COLO829 (cell line): ENCODE measurements around the gene XRCC3.

ENCODE experiments used
- DNase-seq: peaks from one replicate; pipeline ENCODE4 v3.0.0; 2012; ENCODE audit warnings: low spot score

The XRCC3 gene

DNA sequence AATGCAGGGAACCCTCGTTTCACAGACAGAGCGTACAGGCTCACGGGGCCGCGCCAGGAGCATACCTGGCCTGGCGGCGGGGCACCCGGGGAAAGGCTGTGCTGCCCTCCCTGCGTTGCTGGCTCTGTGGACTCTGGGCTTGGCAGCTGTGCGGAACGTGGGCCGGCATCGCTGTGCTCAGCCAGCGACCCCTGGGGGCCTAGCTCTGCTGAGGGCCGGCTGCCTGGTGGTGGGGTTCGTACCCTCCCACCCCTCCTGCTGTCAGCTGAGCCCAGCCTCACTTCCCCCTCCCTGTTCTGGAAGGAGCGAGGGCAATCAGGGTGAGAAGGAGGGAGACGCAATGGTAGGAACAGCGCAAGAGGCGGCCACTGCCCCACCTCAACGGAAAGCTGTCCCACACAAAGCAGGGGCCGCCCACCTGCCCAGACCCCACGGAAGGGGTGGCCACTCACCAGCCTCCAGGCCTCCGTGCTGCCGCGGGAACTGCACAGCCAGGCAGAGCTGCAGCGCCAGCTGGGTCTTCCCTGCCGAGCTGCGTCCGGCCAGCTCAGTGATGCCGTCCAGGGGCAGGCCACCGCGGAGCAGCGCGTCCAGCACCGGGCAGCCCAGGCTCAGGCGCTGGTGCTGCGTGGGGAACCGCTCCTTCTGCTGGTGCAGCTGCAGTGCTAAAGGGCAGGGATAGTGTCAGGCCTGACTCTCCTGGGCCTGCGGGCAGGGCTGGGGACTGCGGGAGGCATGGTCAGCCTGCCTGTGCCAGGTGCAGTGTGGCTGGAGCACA, 8.5 kb downstream of the XRCC3 start:
- DNase-seq: no peak

DNA sequence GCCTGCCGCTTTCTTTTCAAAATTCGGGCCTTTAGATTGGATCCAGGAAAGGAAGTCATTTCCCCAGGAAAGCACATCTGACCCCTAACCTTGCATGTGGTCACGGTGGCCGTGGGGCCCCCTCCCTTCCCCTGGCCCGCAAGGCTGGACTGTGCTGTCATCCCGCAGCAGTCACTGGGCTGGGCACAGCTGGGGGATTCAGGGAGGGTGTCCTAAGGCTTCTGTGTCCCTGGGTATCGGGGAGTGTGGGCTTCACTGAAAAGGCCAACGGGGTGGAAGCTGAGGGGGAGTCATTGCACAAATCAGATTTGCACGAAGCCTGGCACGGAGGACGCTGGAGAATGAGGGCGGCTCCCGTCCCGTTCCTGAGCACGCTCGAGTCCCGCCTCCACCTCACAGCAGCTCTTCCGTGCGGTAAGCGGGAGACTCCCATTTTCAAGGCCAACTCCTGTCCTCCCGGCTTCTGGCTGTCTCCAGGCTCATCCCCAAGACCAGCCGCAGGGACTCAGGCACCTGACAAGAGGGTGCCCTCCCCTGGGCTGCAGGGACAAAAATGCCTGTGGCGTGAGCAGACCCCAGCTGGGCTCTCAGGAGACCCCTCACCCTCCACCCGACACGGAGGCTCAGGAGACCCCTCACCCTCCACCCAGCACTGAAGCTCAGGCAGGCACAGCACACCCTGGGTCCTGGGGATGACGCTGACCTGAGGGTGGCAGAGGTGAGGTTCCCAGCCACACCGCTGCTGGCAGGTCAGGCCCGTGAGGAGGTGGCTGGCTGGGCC, 9.6 kb downstream of the XRCC3 start:
- DNase-seq: no peak

DNA sequence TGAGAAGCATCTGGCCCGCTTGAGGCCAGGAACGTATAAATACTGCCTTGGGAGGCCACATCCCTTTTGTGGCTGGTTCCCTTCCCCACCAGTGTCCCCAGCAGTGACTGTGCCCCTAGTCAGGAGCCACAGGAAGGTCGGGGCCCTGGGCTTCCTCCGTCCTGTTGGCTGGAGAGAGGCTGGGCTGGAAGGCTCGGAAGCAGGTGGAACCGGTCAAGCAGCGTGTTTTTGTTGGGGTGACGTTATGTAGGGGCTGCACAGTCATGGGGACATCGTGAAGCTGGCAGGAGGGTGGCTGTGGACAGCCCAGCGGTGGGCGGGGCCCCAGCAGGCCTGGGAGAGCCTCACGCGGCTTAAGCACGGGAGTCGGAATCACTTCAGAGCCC, 10.1 kb downstream of the XRCC3 start:
- DNase-seq: no peak

DNA sequence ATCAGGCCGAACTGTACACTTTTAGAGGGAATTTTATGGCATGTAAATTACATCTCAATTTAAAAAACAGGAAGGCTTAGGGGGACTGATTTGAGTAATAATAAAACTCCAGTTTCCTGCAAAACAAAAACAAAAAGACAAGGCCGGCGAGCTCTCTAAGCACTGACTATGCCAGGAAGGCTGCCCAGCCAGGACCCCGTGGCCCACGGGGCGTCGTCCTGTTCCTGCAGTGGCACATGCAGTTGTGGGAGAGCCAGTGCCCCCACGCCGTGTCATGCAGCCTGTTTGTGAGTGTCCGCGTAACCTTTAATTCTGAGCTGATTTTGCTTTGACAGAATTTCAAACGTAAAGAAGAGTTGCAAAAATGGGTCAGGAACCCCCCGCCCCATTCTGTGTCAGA, 10.5 kb downstream of the XRCC3 start:
- DNase-seq: no peak

DNA sequence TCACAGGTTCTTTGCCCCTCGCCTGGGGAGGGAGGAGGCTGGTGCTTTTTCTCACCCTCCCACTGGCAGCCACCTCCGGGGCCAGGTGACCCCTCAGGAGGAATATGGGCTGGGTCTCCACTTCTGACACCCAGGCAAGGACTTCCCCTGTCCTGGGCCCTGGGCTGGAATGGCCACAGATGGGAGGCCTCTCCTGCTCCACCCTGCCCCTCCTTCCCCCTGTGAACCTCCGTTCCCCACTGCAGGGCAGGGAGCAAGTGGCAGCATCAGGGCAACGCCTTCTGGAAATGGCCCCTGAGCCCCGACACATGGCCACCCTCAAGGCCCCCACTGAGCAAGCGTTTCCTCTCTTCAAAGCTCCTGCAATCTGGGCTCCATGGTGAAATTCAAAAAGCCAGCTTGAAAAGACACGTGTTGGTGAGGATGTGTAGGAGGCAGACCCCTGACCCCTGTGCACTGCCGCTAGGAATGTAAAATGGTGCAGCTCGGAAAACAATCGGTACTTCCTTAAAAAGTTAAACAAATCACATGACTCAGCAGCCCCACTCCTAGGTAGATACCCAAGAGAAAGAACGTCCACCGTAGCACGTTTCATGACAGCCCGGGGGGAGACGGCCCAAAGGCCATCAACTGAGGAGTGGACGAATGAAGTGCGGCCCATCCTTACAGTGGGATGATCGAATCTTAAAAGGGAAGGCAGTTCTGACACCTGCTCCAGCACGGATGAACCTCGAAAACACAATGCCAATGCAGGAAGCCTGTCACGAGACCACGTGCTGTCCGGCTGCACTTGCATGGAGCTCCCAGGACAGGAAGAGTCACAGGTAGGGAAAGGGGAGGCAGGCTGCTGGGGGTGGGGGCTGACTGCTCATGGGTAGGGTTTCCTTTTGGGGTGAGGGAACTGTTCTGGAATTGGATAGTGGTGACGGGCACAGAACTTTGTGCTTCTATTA, 11.5 kb downstream of the XRCC3 start:
- no peak for DNase-seq

DNA sequence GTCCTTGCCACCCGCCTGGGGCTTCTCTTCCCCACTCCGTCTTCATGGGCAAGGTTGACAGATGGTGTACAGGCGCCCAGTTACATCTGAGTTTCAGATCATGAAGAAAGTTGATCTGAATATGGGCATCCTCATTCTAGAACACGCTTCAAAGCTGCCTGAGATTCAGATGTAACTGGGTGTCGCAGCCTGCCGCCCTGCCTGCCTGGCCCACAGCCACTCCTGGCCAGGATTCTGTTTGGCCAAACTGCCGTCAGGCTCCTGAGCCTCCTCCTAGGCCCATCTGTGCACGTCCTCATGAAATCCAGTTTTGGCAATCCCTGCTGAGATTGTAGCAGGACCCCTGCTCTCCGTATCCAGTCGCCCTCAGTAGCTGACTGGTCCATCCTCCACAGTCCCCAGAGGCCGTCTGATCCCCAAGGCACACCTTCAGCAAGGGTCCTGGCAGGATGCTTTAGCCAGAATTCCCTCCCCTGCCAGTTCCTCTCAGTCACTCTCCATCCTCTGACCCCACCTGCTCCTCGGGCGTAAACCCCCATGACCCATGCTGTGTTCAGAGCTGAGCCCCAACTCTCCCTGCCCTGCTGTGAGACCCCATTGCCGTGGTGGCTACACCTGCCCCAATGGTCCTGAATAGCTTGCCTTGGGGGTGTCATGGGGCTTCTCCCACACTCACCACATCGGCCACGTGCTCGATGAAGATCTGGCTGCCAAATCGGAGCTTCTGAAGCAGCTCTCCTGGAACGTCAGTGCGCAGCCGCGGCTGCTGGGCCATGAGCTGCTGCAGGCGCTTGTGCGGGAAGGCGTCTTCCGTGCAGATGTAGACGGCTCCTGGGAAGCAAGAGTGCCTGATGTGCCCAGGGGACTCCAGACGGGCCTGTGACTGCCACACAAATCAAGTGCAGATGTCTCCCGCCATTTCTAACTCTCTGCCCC, 12.5 kb downstream of the XRCC3 start:
- no peak for DNase-seq

DNA sequence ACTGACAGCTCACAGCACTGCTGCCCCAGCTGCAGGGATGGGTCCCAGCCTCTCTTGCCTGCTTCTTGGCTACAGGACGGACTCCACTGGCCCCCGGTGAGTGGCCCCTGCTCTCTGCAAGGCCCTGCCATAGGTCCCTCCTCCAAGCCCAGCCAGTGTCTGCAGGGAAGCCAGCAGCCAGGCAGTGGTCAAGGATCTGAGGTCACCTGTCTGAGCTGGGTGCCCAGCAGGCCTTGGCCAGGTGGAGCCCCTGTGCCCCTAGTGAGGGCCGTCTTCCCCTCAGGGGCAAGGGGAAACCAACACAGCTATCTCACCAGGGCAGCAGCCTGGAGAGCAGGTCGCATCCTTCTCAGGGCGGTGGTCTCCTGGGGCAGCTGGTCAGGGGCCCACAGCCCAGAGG, 13.2 kb downstream of the XRCC3 start:
- DNase-seq: no peak

DNA sequence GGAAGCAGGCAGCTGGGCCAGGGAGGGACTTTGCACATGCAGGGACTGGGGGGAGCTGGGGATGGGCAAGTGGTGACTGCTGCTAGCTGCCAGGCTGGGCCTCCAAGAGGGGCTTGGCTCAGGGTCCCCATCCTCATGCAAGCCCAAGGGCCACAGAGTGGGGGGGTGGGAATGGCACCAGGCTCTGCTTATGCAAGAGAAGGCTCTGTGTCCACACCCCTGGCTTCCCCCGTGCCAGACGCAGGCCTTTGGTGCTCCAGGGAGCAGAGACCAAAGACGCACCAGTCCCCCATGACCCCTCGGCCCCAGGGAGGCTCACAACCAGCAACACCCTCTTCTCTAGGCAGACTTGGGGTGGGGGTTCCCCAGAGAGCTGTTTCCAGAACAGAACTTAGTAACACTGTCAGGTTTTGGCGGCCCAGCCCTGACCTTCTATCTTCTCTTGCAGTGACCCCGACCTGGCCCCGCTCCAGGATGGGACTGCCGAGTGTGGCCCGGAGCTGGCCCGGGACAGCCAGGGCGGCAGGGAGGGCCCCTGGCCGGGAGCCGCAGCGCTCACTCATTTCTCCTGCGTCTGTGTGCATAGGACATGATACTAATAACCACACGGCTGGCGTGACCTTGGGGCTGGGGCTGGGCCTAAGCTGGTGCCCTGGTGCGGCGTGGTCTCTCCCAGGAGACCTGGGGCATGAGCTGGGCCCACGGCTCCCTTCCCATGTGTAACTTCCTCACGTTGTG, 14.3 kb downstream of the XRCC3 start:
- no peak for DNase-seq

DNA sequence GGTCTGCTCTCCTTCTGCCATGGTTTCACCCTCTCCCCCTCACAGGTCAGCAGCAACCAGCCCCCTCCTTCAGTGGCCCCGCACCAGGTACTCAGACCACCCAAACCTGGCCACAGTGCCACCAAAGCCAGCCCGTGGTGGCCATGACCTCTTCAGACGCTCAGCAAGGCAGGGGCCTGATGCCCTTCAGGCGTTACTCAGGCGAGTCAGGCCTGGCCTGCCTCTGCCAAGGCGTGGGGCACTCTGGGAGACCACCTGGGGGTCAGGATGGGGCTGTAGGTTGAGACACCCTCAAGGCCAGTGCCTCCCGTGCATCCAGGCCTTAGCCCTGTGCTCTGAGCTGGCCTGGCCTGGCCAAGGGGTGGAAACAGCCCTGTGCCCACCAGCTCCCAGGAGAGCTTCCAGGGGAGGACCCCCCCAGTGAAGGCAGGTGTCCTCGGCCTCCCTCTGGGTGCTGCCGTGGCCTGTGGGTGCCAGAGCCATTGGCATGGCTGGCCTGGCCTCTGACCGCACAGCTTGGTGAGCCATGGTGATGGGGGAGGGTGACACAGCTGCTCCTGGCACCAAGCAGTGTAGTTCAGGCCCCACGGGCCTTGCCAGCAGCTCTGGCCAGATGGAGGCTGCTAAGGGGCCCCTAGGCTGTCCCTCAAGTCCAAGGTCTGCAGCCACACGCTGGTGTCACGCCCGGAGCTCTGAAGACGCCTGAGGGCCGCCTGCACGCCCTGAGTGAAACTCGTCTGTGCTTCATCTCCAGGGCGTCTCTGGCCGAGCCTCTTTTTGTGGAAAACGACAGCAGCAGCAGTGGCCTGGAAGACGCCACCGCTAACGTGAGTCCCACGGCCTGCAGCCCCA, 15.1 kb downstream of the XRCC3 start:
- no peak for DNase-seq

DNA sequence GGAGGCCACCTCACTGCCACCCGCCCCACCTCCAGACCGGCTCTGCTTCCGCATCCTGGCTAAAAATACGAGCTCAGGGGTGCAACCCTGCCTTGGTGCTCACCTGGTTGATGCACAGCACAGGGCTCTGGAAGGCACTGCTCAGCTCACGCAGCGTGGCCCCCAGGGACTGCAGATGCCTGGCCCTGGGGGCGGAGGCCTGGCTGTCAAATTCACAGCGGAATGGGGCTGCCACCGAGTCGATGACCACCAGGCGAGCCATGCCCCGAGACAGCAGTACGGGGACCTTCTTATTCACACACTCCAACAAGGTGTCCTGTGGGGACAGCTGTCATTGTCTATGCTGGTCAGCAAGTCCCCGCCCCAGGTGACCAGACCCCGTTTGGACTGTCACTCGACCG, 16.0 kb downstream of the XRCC3 start:
- DNase-seq: no peak

DNA sequence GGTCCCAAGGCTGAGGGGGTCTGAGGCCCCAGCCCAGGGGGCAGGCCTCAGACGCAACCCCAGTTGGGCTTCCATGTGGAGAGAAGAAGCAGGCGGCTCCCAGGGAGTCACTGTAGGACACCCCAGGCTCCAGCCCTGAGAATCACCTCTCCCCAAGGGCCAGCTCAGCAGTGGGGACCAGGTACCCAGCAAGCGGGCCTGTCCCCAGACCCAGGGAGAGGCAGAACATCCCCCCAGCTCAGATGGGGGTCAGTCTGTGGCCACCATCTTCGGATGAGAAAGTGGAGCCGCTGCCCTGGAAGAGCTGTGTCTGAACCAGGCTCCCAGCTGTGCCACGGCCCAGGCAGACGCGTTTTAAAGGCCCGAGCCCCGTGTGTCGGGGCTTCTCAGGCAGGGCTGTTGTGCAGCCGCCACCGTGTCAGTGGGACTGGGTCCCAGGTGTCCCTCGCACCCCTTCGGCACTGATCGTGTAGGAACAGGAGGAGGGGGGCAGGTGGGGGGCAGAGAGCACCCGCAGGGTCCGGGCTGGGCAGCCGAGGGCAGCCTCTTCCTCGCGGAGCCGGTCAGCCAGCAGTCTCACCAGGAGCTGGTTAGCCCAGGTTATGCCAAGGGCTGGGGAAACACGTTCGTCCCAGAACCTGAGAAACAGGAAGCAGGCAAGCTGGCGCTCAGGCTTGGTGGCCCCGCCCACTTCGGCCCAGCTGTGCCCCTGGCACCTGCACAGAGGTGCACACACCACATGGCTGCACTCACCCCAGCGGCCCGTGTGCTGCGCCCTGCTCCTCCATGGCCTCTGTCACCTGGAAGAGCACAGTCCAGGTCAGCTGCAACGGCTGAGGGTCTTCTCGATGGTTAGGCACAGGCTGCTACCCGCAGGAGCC, 16.6 kb downstream of the XRCC3 start:
- no peak for DNase-seq

DNA sequence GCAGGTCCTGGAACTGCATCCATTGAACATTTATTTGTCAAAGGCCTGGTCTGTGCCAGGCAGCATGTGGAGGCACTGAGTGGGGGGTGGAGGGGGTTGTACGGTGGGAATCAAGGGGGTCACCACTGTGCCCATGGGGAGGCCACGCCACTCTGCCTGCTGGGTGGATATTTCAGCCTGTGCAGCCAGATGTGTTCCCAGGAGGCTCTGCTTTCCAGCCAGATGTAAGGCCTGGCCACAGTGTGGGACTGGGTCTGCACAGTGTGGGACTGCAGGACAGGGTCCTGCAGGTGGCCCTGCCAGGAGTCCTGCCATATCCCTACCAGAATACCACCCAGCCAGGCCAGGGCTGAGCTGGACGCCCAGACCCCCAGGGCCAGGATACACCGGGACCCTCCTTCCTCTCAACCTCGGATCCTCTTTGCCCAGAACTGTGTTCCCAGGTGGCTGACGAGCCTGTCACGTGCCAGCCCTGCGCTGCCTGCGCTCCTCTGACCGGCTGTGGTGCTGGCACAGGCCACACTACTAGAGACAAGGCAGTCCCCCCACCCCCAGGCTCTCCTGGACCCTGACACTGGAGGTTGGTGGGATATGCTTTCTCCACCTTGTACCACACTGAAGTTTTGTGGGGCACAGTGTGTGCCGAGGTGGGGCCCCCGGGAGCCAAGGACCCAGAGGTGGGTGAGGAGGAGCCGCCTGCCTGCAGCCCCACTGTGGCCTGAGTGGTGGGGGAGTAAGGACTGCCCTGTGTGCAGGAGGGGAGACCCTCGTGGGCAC, 17.5 kb downstream of the XRCC3 start:
- DNase-seq: no peak

DNA sequence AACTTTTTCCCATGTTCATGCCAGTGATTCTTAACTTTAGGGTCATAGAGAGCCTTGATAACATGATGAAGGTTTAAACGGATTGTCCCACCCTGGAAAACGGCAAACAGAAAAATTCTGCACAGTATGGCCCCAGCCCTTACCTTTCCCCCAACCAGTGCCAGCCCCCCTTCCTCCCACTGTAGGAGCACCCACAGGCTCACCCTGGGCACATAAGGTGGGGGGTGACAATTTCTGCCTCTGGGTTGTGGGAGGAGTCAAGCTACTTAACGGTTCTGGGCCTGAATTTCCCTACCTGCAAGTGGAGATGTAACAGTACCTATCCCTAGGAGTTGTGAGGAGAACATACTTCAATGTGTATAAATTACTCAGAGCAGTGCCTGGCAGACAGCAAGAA, 18.0 kb downstream of the XRCC3 start:
- DNase-seq: no peak

DNA sequence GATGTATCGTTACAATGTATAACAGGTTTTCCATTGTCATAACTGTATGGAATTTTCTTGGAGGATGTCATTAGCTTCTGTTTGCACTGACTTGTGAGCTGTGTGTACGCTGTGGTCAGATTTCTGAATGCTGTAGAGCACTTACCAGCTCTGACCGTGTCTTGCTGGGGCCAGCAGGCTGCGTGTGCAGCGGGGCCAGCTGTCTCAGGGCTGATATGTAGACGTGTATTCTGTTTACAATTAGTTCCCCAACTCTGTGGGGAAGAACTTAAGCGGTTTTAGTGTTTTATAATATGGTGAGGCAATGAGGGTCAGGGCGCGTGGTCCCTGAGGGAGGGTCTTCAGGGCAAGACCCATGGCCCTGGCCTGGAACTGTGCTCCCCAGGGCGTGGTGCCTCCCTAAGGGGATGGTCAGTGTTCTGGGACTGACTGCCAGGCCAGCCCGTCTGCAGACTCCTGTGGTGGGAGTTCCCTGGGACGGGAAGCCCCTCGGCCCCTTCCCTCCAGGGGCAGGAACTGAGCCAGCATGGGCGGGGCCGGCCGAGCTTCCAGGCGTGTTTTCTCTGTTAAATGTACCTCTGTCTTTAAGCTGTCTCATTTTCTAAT, 18.7 kb downstream of the XRCC3 start:
- DNase-seq: no peak

DNA sequence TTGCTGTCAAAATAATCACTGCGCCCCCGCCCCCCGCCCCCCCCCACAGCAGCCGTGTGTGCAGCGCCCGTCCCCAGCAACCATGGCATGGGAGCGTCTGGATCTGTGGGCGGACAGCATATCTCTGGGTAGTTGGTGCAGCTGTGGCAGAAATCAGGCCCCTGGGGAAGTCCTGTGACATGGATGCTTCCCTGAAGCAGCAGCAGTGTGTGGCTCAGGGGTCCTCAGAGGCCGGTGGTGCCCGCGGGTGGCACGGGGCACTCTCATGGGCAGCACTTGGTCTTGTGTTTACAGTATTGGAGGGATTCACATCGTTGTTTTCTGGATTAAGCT, 19.2 kb downstream of the XRCC3 start:
- no peak for DNase-seq

DNA sequence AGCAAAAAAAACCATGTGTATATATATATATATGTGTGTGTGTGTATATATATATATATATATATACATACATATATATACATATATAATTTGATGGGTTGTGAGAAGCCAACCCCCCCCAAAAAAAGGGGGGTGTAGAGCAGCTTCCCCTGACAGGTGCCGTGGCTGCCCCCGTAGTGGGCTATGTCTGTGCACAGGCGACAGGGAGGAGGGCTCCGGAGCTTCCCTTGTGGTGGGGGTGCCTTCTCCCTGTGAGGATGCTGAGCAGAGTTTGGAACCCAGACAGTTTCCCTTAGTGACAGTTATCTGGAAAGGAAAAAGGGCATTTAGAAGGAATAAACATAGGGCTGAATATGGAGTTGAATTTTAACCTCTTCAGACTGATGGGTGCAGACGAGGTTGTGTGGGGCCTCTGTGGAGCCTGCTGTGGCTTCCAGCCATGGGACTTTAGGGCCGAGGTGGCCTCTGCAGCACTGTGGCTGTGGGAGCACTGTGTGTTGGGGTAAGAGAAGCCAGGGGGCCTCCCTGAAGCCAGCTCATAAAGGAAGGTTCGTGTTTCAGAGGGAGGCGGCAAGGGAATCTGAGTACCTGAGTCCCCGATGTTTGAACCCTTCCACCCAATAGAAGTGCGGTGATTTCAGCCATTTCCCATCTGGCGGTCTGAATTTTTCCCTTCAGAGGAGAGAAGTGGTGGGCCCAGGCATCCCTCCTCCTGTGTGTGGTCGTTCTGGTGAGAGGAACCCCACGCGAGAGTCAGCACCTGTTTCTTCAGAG, 19.8 kb downstream of the XRCC3 start:
- no peak for DNase-seq

DNA sequence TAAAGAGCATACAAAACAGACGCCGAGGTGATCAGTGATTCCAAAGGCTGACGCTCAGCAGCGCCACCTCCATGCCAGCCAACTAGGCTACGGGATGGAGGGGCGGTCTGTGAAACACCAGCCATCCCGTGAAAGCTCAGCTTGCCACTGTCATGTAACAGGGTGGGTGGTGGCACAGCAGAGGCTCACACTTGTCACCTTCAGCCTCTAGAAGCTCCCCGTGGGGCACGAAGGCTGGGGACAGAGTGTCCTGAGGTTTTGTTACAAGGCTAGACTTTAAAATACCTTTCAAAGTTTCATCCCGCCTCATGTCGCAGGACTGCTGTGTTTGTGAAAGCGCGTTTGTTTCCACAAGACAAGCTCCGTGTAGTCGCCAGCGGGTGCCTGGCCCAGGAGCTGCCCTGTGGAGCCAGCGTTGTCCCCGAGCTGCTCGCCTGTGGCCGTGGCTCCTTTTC, 20.7 kb downstream of the XRCC3 start:
- no peak for DNase-seq
